GM18517 (cell line): ENCODE results near the gene PTPRD.

ENCODE experiments used
- ATAC-seq: cut with Tn5 transposase; IDR thresholded peaks from one replicate; pipeline ENCODE4 v1.9.1; 2021; ENCODE audit warnings: mild to moderate bottlenecking, moderate library complexity; ENCODE audit not compliant: unreplicated experiment

Gene PTPRD

GRCh38 chr9:8337834-8338766 is 2274.7 kb downstream of the PTPRD start:
- ATAC-seq, result no peak

GRCh38 chr9:8332871-8333270 is 2279.9 kb downstream of the PTPRD start:
- no peak for ATAC-seq

- no peak for ATAC-seq
Observed at GRCh38 chr9:8332331-8332650, 2280.5 kb downstream of the PTPRD start.

DNA sequence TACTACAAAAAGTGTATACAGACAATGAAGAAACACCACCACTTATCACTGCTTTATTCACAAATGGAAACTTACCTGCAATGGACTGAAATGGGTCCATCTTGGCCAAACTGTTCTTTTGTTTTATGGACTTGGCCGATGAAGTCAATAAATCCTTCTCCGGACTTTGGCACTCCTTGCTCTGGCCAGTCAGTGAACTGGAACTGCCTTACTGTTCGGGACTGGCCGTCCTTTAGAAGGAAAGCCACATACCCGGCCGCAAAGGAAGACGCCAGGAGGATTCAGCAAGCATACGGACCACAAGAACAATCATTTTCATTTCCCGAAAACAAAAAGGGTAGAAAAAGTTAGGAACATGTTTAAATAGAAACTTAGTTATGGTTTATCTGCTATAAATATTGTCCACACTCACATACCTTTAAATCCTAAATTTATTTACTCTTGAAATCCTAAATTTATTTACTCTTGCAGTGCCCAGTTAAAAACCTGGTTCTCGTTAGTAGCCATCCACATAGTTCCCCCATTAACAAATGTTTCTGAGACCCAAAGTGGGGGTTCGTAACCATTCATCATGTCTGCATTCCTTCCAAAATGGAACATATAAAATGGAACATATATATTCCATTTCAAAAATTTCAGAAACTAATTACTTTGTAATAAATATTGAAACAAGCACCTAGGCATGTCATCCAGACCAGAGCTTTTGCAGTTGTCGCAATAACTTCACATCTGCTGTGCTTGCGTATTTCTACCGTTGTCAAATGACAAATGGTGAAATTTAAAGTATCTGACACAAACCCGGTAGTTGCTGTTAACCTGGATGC is 2281.1 kb downstream of the PTPRD start:
- no peak for ATAC-seq

GRCh38 chr9:8329561-8330283 is 2283.1 kb downstream of the PTPRD start:
- no peak for ATAC-seq

- no peak for ATAC-seq
Observed at GRCh38 chr9:8315211-8315610, 2297.6 kb downstream of the PTPRD start.

DNA sequence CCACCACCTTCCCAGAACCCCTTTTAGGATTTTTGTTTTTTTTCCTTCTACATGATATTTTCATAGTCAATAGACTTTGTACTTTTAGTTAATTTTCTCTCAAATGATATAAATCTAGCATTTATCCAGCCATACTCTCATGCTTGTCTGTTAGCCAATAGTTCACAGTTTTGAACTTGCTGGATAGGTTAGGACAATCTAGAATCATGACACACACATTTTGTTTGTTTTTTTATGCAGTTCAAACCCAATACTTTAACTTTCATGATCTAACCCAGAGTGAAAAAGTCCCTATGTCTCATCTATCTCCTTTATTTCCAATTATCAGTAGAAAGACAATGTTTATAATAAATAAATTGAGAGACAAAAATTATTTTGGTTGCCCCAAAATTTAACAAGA is 2303.5 kb downstream of the PTPRD start:
- no peak for ATAC-seq

DNA sequence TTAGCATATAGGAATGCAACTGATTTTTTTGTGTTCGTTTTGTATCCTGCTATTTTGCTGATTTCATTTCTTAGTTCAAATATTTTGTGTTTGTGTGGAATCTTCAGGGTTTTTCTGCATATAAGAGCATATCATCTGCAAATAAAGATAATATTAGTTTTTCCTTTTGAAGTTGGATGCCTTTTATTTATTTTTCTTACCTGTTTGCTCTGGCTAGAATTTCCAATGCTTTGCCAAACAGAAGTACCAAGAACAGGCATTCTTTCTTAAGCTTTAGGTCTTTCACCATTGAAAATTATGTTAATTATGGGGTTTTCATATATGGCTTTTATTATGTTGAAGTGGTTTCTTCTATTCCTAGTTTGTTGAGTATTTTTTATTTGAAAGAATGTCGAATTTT is 2308.1 kb downstream of the PTPRD start:
- ATAC-seq, result no peak

DNA sequence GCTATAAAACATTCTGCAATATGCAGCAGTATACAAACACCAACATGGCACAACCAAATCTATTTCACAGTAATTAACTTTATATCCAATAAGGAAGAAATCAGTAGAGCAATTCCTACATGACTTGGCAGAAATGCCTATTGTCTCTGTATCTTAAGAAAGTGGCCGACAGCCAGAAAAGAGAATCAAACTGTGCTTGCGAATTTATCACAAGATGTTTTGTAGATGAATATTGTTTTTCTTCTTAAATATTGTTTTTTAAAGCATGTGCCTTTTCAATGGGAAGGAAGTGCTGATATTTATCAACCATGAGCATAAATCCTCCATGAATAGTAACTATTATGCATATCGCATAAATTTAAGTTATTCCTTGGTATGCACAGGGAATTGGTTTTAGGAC is 2311.5 kb downstream of the PTPRD start:
- no peak for ATAC-seq

GRCh38 chr9:8297047-8297446 is 2315.8 kb downstream of the PTPRD start:
- ATAC-seq, result no peak

DNA sequence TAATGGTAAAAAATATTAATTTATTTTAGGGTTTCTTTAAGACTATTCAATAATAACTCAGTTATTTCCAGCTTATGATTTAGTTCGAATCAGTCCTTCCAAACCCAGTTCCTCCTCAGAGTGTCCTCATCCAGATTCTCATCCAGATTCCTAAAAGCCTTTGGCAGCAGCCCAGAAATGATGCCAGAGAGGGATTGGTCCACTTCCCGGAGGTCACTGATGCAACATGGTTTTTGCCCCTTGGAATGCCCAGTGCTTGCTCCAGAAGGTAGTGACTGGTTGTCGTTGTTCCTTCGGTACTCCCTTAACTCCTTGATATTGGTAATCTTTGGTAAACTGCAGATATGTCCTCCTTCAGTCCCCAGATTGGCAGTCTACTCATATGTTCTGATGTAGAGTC is 2320.1 kb downstream of the PTPRD start:
- no peak for ATAC-seq

DNA sequence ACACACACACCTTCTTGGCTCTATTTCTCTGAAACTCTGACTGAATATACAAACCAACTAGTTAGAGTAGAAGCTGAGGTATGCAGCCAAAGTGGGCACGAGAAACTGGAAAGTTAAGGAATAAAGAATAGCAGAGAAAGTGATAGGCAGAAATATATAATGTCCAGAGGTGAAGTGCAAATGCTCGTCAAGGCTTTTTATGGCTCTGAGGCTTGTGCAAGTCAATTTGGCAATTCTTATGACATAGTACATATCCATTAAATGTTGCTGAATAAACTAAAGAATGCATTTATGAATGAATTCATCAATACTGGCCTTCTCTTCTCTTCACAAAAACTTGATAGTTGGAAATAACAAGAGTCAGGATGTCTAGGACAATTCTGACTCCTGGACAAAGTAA is 2323.1 kb downstream of the PTPRD start:
- no peak for ATAC-seq

DNA sequence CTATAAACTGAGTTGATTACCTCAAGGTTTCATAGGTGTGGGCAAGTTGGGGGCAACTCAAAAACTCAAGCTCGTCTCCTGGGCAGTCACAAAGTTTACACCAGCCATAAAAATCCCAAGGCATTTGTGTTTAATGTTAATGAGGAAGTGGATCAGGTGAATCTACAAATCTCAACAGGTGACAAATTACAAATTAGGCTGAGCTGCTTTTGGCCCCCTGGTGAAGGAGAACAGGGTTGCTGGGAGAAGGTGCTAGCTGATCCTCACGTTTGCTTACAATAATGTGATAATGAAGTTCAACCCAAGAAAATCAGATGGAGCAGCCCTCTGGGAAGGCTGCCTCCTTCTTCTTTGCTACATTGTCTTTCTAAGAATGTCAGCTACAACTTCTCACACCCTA is 2324.8 kb downstream of the PTPRD start:
- no peak for ATAC-seq

GRCh38 chr9:8287501-8287900 is 2325.3 kb downstream of the PTPRD start:
- no peak for ATAC-seq

GRCh38 chr9:8284884-8285283 is 2327.9 kb downstream of the PTPRD start:
- ATAC-seq, result no peak

DNA sequence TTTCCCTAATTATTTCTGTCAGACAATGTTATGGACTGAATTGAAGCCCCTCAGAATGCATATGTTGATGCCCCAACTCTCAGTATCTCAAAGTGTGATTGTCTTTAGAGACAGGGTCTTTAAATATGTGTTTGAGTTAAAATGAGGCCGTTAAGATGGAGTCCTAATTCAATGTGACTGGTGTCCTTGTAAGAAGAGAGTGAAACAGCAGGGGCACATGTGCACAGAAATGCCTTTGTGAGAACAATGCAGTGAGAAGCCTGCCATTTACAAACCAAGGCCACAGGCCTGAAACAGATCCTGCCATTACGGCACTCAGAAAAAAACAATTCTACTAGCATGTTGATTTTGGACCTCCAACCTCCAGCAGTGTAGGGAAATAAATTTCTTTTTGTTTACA is 2330.3 kb downstream of the PTPRD start:
- no peak for ATAC-seq

DNA sequence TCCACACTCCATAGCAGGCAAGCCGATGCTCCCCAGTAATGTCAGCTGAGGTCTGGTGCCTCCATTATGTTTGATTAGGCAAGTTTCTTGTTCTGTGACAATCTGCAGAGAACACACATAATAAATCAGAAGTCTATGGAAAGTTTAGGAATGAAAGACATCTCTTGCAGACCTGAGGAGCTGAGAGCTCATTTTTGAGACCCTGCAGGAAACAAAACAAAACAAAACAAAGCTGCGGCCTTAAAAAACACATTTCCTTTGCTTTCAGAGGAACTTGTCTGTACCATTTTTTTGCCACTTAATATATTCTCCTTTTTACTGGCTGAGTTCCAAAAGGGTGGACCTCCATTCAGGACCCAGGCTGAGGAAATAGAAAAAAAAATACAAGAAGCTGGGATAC is 2332.0 kb downstream of the PTPRD start:
- no peak for ATAC-seq

DNA sequence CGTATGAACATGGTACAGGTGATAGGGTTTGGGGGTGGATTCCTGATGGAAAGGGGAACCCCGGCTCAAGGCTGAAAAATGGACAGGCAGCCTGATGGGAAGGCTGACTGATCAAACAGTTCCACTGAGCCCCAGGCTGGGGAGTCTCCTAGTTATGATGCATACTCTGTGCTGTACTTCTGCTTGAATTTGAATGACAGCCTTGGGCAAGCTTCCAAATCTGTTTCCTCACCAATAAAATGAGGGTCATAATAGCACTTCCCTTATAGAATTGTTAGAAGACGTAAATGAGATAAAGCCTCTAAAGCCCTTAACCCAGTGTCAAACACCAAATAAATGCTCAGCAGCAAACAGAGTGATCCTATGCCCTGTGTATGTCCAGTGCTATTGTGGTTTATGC is 2334.8 kb downstream of the PTPRD start:
- no peak for ATAC-seq

DNA sequence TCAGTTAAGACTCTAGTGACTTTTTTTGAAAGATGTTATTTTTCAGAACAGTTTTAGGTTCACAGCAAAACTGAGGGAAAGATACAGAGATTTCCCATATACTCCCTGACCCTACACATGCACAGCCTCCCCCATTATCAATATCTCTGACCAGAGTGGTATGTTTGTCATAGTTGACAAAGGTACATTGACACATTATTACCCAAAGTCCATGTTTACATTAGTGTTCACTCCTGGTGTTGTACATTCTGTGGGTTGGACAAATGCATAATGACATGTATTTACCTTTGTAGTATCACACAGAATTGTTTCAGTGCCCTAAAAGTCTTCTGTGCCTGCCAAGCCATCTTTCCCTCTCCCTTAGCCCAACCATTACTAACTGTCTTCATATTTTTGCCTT is 2342.6 kb downstream of the PTPRD start:
- ATAC-seq, result no peak

DNA sequence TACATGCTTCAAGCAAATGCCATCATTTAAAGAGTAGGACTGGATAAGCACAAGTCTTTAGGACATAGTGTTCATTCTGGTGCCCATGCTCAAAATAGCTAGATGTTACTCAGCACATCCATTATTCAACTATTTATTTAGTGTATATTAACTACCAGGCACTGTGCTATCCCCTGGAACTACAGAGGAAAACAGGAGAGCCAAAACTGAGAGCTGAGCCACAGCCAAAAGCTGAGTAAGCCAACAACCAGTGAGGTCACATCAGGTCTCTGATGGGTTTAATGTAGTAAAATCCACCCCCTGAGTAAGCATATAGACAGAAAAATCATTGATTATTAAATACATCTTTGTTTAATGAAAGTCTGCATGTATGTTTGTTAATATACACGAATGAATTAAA is 2343.9 kb downstream of the PTPRD start:
- no peak for ATAC-seq

- ATAC-seq, result no peak
Observed at GRCh38 chr9:8268216-8268878, 2344.5 kb downstream of the PTPRD start.
